ENCODE data around the gene YBEY.

DNA sequence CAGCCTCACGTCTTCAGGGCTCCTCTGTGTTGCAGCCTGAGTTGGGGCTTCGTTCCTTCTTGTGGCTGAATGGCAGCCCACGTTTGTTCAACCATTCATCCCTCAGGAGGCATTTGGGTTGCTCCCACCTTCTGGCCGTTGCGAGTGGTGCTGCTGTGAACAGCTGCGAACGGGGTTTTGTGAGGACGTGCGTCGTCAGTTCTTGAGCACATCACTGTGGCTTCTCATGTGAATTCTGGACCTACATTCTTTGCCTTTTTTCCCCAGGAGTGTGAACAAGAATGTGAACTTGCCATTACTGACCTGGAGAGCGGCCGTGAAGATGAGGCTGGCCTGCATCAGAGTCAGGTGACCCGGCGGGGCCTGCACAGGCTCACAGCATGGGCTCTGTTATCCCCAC is 59.7 kb downstream of the YBEY start:
- TF ChIP-seq, protein P1, sequence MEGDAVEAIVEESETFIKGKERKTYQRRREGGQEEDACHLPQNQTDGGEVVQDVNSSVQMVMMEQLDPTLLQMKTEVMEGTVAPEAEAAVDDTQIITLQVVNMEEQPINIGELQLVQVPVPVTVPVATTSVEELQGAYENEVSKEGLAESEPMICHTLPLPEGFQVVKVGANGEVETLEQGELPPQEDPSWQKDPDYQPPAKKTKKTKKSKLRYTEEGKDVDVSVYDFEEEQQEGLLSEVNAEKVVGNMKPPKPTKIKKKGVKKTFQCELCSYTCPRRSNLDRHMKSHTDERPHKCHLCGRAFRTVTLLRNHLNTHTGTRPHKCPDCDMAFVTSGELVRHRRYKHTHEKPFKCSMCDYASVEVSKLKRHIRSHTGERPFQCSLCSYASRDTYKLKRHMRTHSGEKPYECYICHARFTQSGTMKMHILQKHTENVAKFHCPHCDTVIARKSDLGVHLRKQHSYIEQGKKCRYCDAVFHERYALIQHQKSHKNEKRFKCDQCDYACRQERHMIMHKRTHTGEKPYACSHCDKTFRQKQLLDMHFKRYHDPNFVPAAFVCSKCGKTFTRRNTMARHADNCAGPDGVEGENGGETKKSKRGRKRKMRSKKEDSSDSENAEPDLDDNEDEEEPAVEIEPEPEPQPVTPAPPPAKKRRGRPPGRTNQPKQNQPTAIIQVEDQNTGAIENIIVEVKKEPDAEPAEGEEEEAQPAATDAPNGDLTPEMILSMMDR (IDR thresholded peaks at IDR 0.05; ENCODE audit: borderline replicate concordance, extremely low read depth, low read length, poor library complexity, severe bottlenecking) = no peak
- no peak for TF ChIP-seq EZH2 (IDR thresholded peaks at IDR 0.05; ENCODE audit: borderline replicate concordance, low read depth, low read length, severe bottlenecking)
